ENCODE measurements around the gene CXCL6. TPM values are rescaled to one million over a fixed set of nuclear protein-coding genes. Genes with fewer than 3 reads are reported as not detected.

Gene CXCL6
- total RNA-seq, 1 experiment from 2014 or later, result not detected

GRCh38 chr4:73856518-73856917 is 20.0 kb downstream of the CXCL6 start:
- no peak overlapping the region for H3K4me2 ChIP-seq (ENCODE audit: low read length)
- H3K9me3 ChIP-seq (ENCODE audit: control insufficient read depth in 1 of 2, insufficient read depth in 1 of 2, low read depth in 1 of 2, low read length in 2 of 2), result no peaks in the 10 kb centered on the region
- H3K9ac ChIP-seq (ENCODE audit: low read length), result no peak overlapping the region
- ATAC-seq (no peak), DNase-seq (ENCODE audit: low read depth, low spot score) (no peak)
- BruUV-seq (replicated peaks), result no TSS peak
- ChIA-PET CTCF (interaction anchor here (0.8 kb wide), 1 partner anchor 11 kb away, joined by 3 read pairs; no protein-coding TSS in a partner anchor), POLR2A (no interaction called here), RAD21 (ENCODE audit: low non-redundant PET in 1 of 2, low total read pairs in 2 of 2, uncharacterized antibody in 2 of 2, unreplicated experiment in 2 of 2) (no interaction called here)
- no peak overlapping the region for H2AFZ ChIP-seq (ENCODE audit: low read depth, low read length, poor library complexity, severe bottlenecking)
- no peak overlapping the region for H3K27ac ChIP-seq (ENCODE audit: low read depth, low read length)
- H3K27me3 ChIP-seq (ENCODE audit: insufficient read depth, low read length), result no peaks in the 10 kb centered on the region
- intact Hi-C loops (cut with micrococcal nuclease), result no loop called here
- TF ChIP-seq SP1 (IDR thresholded peaks at IDR 0.05; ENCODE audit: low read depth) (no peak), SRF (IDR thresholded peaks at IDR 0.05; ENCODE audit: low read depth) (no peak), ZFX (IDR thresholded peaks at IDR 0.05) (no peak), RAD21 (IDR thresholded peaks at IDR 0.05; ENCODE audit: low read depth) (no peak), JUND (IDR thresholded peaks at IDR 0.05) (no peak), TCF7L2 (IDR thresholded peaks at IDR 0.05; ENCODE audit: borderline replicate concordance, extremely low read depth, insufficient read depth, insufficient read length) (no peak), ZNF274 (IDR thresholded peaks at IDR 0.05; ENCODE audit: low read depth, low read length) (no peak), EGR1 (IDR thresholded peaks at IDR 0.05; ENCODE audit: low read depth) (no peak), CBX3 (IDR thresholded peaks at IDR 0.05; ENCODE audit: low read depth) (no peak), EZH2phosphoT487 (IDR thresholded peaks at IDR 0.05; ENCODE audit: borderline replicate concordance) (no peak), MAX (IDR thresholded peaks at IDR 0.05) (no peak)
- H3K9me2 ChIP-seq (ENCODE audit: insufficient read depth), result no peaks in the 10 kb centered on the region
- no peaks in the 10 kb centered on the region for H4K20me1 ChIP-seq (ENCODE audit: insufficient read depth)
- no peaks in the 10 kb centered on the region for H3K36me3 ChIP-seq (ENCODE audit: control insufficient read depth in 1 of 2, insufficient read depth in 2 of 2, low read length in 2 of 2)
- H3K79me2 ChIP-seq (ENCODE audit: insufficient read depth, low read length), result no peaks in the 10 kb centered on the region
- no peak overlapping the region for H3K4me3 ChIP-seq (replicated peaks in 1 of 2; ENCODE audit: low read depth in 1 of 2, low read length in 2 of 2)
- H3K4me1 ChIP-seq (ENCODE audit: control insufficient read depth in 1 of 2, insufficient read depth in 2 of 2, low read length in 2 of 2), result no peaks in the 10 kb centered on the region

DNA sequence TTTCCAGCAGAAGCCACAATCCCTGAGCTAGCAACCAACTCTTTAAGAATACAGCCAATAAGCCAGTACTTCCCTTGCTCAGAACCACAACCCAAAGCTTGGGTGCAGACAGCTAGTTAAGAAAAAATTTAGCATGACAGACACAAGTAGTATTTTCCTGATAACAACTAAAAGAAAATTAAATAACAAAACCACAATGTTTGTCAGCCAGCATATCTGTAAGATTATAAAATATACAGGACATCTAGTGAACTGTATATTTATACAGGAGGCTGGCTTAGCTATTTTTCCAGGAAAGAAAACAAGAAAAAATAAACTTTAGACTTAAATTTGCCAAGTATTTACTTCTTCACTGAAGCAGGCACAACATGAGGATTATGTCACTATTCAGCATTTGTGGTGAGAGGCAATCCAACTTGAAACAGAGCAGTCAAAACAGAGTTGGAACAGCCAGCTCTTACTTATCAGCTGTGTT is 23.2 kb downstream of the CXCL6 start:
- Histone ChIP-seq H3K36me3 (ENCODE audit: control insufficient read depth in 1 of 2, insufficient read depth in 2 of 2, low read length in 2 of 2) (no peaks in the 10 kb centered on the region), H3K9me2 (ENCODE audit: insufficient read depth) (no peaks in the 10 kb centered on the region), H3K9ac (ENCODE audit: low read length) (no peak overlapping the region), H3K9me3 (ENCODE audit: control insufficient read depth in 1 of 2, insufficient read depth in 1 of 2, low read depth in 1 of 2, low read length in 2 of 2) (no peaks in the 10 kb centered on the region), H3K27ac (ENCODE audit: low read depth, low read length) (no peak overlapping the region), H3K27me3 (ENCODE audit: insufficient read depth, low read length) (no peaks in the 10 kb centered on the region), H4K20me1 (ENCODE audit: insufficient read depth) (no peaks in the 10 kb centered on the region), H3K4me3 (replicated peaks in 1 of 2; ENCODE audit: low read depth in 1 of 2, low read length in 2 of 2) (no peak overlapping the region), H3K4me2 (ENCODE audit: low read length) (no peak overlapping the region), H3K79me2 (ENCODE audit: insufficient read depth, low read length) (no peaks in the 10 kb centered on the region), H2AFZ (ENCODE audit: low read depth, low read length, poor library complexity, severe bottlenecking) (no peak overlapping the region), H3K4me1 (ENCODE audit: control insufficient read depth in 1 of 2, insufficient read depth in 2 of 2, low read length in 2 of 2) (no peaks in the 10 kb centered on the region)
- CTCF ChIA-PET, result interaction anchor here (1.0 kb wide), 1 partner anchor 9 kb away, joined by 4 read pairs; the partner anchor contains the start of gene CXCL1
- TF ChIP-seq CTCF (IDR thresholded peaks at IDR 0.05 in 2 of 3, conservative IDR thresholded peaks at IDR 0.05 in 1 of 3; ENCODE audit: borderline replicate concordance in 1 of 3, insufficient read depth in 1 of 3, low read depth in 2 of 3, low read length in 2 of 3) (no peak), YY1 (IDR thresholded peaks at IDR 0.05; ENCODE audit: extremely low read depth, insufficient replicate concordance, low read depth, low read length) (no peak)
- POLR2A ChIA-PET, result no interaction called here
- BruUV-seq (replicated peaks), result no TSS peak
- ATAC-seq (no peak), DNase-seq (ENCODE audit: low read depth, low spot score) (no peak)
- RAD21 ChIA-PET (ENCODE audit: low non-redundant PET in 1 of 2, low total read pairs in 2 of 2, uncharacterized antibody in 2 of 2, unreplicated experiment in 2 of 2), result no interaction called here
- intact Hi-C loops (cut with micrococcal nuclease), result loop anchor here (10.0 kb wide), 1 partner anchor 515 kb away; no protein-coding TSS in a partner anchor

Measured in HCT116 (cell line).